22Rv1 (cell line): ENCODE data around the gene MINAR2.

Experiments
- H3K27ac ChIP-seq: fragments of 450-650 bp; 2 replicates; pipeline ENCODE4 v1.5.1; 2017
- CTCF ChIP-seq: fragments of 450-650 bp; IDR thresholded peaks from 2 replicates; pipeline ENCODE4 v1.5.1; 2017; ENCODE audit warnings: mild to moderate bottlenecking
- ZFX ChIP-seq: fragments of 450-650 bp; IDR thresholded peaks from 2 replicates; pipeline ENCODE4 v1.6.1; 2017; ENCODE audit warnings: antibody characterized with exemption, borderline replicate concordance

MINAR2 gene

DNA sequence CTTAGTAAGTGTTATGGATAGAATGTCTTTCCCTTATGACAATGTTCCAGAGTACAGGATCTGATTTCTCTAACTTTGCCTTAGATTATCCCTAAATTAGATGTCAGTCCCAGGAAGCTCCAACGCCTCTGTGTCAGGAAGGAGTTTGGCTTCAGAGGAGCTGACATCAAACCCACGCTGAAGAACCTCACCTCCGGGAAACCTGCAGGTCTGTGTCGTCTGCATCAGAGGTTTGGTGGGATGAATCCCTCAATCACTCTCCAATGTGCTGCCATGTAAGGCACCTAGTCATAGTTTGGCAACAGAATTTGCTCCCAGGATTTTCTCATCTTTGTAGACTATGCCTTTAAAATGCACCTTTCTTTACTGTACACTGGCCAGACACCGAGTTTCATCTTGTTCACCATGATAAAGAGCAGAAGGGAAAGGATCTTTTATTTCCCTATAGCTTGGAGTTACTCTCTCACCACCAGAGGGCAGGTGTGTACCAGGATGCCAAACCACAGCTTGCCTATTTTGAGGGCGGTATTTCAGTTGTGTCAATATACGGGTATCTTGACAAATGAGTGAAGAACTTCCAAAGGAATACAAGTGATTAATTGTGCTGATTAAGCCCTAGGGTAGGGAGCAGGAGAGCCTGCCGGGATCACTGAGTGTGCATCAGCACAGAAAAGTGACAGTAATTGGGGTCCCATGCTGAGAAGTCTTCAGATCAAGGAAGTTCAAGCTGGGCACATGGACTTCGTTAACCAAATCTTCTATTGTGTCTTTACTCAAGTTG, 23.4 kb downstream of the MINAR2 start:
- no peak overlapping the region for H3K27ac ChIP-seq
- TF ChIP-seq ZFX, result no peak
- peak; percentile 89 for TF ChIP-seq CTCF

DNA sequence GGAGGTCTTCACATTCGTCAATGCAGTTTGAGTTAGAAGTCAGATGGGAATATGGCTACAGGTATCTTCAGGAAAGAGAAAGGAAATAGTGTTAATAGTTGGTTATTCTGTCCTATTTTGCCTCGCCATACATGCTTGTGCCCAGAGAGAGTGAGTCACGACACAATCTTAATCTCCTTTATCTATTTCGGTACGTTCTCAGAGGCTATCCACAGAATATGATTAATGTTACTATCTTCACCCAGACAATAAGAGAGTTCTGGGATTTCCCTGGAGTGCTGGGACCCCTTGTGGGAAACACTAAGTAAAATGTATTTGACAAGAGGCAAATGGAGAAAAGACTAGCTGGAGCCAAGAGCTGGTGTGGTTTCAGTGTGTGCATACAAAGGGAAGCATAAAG, 25.5 kb downstream of the MINAR2 start:
- TF ChIP-seq CTCF, result no peak
- no peak for TF ChIP-seq ZFX
- no peak overlapping the region for H3K27ac ChIP-seq

GRCh38 chr5:129781594-129781993, 33.7 kb downstream of the MINAR2 start:
- TF ChIP-seq ZFX (no peak), CTCF (no peak)
- H3K27ac ChIP-seq, result no peak overlapping the region

DNA sequence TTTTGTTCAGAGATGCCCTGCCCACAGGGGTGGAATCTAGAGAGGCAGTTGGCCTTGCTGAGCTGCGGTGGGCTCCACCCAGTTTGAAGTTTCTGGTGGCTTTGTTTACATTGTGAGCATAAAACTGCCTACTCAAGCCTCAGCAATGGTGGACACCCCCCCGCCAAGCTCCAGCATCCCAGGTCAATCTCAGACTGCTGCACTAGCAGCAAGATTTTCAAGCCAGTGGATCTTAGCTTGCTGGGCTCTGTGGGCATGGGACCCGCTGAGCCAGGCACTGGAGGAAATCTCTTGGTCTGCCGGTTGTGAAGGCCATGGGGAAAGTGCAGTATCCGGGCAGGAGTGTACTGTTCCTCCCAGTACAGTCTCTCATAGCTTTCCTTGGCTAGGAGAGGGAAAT, 55.5 kb downstream of the MINAR2 start:
- no peak for TF ChIP-seq ZFX
- TF ChIP-seq CTCF, result no peak
- no peak overlapping the region for H3K27ac ChIP-seq

GRCh38 chr5:129804705-129805104, 56.8 kb downstream of the MINAR2 start:
- no peak overlapping the region for H3K27ac ChIP-seq
- TF ChIP-seq ZFX (no peak), CTCF (no peak)

- TF ChIP-seq ZFX (no peak), CTCF (no peak)
- no peak overlapping the region for H3K27ac ChIP-seq
Measured at GRCh38 chr5:129807162-129807814, 59.4 kb downstream of the MINAR2 start.
